GM21576 (cell line): ENCODE measurements around the gene STXBP2.

Experiments
- ATAC-seq: cut with Tn5 transposase; IDR thresholded peaks from one replicate; pipeline ENCODE4 v1.9.1; 2021; ENCODE audit warnings: mild to moderate bottlenecking, moderate library complexity; ENCODE audit not compliant: unreplicated experiment

The STXBP2 gene

GRCh38 chr19:7612282-7613274 is 24.3 kb upstream of the STXBP2 start:
- ATAC-seq, result no peak

- no peak for ATAC-seq
Observed at GRCh38 chr19:7614859-7615741, 21.8 kb upstream of the STXBP2 start.

GRCh38 chr19:7617172-7617571 is 19.7 kb upstream of the STXBP2 start:
- no peak for ATAC-seq

GRCh38 chr19:7617735-7618134 is 19.2 kb upstream of the STXBP2 start:
- ATAC-seq, result no peak

GRCh38 chr19:7618348-7618747 is 18.6 kb upstream of the STXBP2 start:
- ATAC-seq, result no peak

GRCh38 chr19:7618771-7619510 is 18.0 kb upstream of the STXBP2 start:
- ATAC-seq, result no peak

GRCh38 chr19:7619671-7620441 is 17.1 kb upstream of the STXBP2 start:
- no peak for ATAC-seq

- no peak for ATAC-seq
Observed at GRCh38 chr19:7620442-7621412, 16.2 kb upstream of the STXBP2 start.

GRCh38 chr19:7622933-7623685 is 13.8 kb upstream of the STXBP2 start:
- no peak for ATAC-seq

- no peak for ATAC-seq
Observed at GRCh38 chr19:7623725-7624603, 12.9 kb upstream of the STXBP2 start.

- no peak for ATAC-seq
Observed at GRCh38 chr19:7624810-7625209, 12.1 kb upstream of the STXBP2 start.

- ATAC-seq, result no peak
Observed at GRCh38 chr19:7625763-7626372, 11.0 kb upstream of the STXBP2 start.

- no peak for ATAC-seq
Observed at GRCh38 chr19:7627166-7627565, 9.7 kb upstream of the STXBP2 start.

- no peak for ATAC-seq
Observed at GRCh38 chr19:7628589-7629311, 8.2 kb upstream of the STXBP2 start.

- ATAC-seq, result peak; percentile 83
Observed at GRCh38 chr19:7629347-7630054, 7.4 kb upstream of the STXBP2 start, which contains the start of the genes PET100 and XAB2. PET100 (plus strand) TSS chr19:7629793; CDS start chr19:7629834, 41 bp downstream. XAB2 (minus strand) TSS chr19:7629545; CDS start chr19:7629527, 18 bp downstream.
